ENCODE data around the gene SGK1.

Gene SGK1

DNA sequence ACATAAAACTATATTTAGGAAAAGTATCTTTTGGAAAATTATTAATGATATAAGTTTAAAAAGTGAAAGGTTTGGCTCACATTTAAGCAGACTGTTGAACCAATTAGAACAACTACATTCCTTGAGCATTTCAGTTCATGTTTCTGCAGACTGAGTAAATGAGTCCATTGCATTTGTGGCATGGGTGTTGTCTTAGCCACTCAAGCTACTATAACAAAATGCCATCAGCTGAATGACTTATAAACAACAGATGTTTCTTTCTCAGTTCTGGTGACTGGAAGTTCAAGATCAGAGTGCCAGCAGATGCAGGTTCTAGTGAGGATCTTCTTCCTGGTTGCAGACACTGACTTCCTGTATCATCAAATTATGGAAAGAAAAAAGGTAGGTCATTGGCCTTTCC, 198.4 kb downstream of the SGK1 start:
- DNase-seq (ENCODE audit: low read depth), result no peak
